NCI-H1417 treated with DMSO at 0.1 percent for 48 hours (cell line): ENCODE measurements around the gene TAMALIN.
"Not testable (repeated sequence)": the region's sequence is repeated elsewhere in the genome, so short reads cannot be mapped to it uniquely, and the experiment has no call there.

Experiments
- DNase-seq: peaks from one replicate; lab custom pipeline; 2025; lab: John Stamatoyannopoulos, UW

Gene TAMALIN

DNA sequence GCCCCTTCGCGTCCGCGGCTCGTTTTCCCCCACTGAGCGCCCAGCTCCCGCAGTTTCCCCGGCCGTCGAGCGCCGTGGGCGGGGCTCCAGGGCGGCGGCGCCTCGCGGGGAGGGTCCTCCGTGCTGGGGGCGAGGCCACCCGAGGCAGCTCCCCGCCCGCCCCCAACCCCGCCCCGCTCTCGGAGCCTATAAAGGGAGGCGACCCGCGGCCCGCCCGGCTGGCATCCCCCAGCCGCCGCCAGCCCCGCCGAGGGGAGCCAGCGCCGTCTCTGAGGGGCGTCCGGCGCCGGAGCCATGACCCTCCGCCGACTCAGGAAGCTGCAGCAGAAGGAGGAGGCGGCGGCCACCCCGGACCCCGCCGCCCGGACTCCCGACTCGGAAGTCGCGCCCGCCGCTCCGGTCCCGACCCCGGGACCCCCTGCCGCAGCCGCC, at the start of gene TAMALIN:
Gene TAMALIN (plus strand): TSS at position 221 of the 432 bp plus-strand sequence. CDS start 74 bp downstream, at position 295.
- no peak for DNase-seq

- DNase-seq, result no peak
Observed at GRCh38 chr12:51958542-51958941, 48.2 kb upstream of the TAMALIN start.

GRCh38 chr12:51959211-51959610, 47.5 kb upstream of the TAMALIN start:
- no peak for DNase-seq

- no peak for DNase-seq
Observed at GRCh38 chr12:51959921-51960320, 46.8 kb upstream of the TAMALIN start.

DNA sequence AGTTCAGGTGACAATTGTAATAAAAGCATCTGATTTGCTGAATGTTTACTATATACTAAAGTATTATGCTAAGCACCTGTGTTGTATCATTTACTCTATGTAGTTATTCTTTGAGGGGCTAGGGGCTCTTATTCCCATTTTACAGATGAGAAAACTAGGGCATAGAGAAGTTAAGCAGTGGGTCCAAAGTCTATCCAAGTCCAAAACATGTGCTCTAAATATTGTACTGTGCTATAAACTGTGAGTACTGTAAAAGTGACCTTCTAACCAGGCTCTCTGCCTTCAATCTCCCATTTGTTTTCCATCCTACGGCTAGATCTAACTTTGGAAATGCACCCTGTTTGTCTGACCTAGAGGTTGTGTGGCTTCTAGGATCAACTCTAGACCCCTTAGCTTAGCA, 46.3 kb upstream of the TAMALIN start:
- no peak for DNase-seq

DNA sequence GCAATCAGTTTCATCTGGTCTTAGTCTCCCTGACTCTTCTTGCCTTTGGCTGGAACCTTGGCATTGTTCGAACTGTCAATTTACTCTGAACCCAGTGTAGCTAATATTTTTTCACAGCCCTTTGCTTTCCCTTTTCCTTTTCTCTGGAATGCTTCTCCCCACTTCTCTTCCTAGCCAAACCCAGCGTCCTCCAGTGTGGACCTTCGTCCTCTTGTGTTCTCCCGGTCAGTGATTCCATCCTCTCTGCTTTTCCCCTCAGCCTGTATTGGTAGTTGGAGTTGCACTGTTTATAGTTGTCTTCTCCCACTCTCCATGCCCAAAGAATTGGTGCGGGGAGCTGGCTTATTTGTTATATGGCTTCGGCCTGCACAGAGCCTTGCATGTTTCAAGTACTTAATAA, 45.9 kb upstream of the TAMALIN start:
- no peak for DNase-seq

DNA sequence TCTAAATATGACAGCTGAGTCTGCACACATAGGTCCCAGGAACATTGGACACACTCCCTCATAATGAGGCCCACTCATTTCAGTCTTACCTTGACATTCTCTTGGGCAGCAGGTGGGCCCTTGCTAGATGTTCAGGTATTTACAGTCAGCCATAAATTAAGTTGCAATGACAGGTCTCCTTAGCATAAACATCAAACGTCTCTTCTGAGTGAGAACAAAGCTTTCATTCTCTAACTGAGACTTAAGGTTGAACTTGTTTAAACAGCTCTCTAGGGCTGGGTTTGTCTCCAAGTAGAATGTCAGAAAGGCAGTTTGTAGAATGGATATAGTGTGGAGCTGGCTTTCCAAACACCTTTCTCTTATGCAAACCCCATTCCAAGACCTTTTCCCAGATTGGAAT, 44.9 kb upstream of the TAMALIN start:
- DNase-seq, result no peak

DNA sequence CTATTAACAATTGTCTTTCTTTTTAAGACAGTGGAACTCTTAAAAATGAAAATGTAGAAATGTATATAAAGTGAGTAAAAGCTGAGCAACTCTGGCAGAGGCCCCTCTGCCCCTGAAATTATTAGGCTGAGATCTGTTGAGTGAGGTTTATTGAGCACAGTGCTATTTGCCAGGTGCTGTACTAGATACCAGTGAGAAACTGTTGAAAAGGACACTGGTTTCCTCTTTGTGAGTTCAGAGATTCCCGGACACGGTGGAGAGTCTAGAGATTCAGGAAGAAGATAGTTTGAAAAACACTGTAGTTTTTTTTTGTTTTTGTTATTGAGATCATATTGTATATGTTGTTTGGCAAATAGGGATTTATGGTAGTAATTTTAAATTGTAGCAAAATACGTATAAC, 44.0 kb upstream of the TAMALIN start:
- DNase-seq, result no peak

GRCh38 chr12:51963477-51963876, 43.3 kb upstream of the TAMALIN start:
- no peak for DNase-seq

DNA sequence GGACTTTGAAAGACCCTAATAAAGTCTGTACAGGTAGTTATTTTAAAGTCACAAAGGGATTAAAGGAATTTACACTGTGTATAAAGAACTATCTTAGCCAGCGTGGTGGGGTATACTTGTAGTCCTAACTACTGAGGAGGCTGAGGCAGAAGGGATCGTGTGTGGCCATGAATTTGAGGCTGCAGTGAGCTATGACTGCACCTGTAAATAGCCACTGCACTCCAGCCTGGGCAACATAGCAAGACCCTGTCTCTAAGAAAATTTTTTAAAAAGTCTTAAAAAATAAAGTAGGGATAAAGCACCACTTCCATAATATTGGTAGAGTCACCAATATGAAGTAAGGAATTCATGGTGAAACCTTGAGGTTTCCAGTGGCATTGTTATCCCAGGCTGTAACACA, 37.1 kb upstream of the TAMALIN start:
- no peak for DNase-seq

GRCh38 chr12:51970904-51971646, 35.7 kb upstream of the TAMALIN start:
- no peak for DNase-seq

DNA sequence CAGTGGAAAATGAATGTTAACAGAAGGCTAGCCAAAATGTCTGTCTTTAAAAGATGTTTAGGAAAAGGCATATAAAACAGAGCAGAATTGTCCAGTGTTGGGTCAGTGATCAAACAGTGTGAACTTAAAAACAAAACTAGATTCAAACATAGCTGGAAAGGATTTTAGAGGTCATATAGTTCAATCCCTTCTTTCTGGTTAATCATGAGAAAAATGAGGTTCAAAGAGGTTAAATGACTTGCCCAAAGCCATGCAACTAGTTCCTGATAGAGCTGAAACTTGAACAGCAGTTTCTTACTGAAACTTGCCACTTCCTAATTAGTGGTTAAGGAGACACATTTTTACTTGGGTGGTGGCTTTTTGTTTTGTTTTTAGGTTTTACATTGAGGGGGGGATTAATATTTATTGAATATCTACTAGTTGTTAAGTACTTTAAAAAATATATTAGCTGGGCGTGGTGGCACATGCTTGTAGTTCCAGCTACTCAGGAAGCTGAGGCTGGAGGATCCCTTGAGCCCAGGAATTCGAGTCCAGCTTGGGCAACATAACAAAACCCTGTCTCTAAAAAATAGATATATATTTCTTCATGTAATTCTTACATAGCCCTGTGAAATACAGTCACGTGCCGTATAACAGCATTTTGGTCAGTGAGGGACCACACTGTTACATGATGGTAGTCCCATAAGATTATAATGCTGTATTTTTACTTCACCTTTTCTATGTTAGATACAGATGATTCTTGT, 34.9 kb upstream of the TAMALIN start:
- DNase-seq, result no peak

- DNase-seq, result no peak
Observed at GRCh38 chr12:51972422-51972812, 34.3 kb upstream of the TAMALIN start.

- DNase-seq, result no peak
Observed at GRCh38 chr12:51972849-51973273, 33.9 kb upstream of the TAMALIN start.

- DNase-seq, result no peak
Observed at GRCh38 chr12:51973560-51973959, 33.2 kb upstream of the TAMALIN start.

- DNase-seq, result no peak
Observed at GRCh38 chr12:51974646-51975045, 32.1 kb upstream of the TAMALIN start.

DNA sequence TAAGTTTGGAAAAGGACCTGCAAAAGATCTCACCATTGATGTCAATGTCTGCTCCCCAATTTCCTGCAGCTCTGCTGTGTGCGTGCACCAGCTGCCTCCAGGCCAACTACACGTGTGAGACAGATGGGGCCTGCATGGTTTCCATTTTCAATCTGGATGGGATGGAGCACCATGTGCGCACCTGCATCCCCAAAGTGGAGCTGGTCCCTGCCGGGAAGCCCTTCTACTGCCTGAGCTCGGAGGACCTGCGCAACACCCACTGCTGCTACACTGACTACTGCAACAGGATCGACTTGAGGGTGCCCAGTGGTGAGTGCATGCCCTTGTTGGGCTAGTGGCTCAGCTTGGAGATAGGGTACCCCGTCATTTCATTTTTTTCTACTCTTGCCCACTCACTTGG, 31.6 kb upstream of the TAMALIN start:
- no peak for DNase-seq

- no peak for DNase-seq
Observed at GRCh38 chr12:51976376-51977160, 30.2 kb upstream of the TAMALIN start.

DNA sequence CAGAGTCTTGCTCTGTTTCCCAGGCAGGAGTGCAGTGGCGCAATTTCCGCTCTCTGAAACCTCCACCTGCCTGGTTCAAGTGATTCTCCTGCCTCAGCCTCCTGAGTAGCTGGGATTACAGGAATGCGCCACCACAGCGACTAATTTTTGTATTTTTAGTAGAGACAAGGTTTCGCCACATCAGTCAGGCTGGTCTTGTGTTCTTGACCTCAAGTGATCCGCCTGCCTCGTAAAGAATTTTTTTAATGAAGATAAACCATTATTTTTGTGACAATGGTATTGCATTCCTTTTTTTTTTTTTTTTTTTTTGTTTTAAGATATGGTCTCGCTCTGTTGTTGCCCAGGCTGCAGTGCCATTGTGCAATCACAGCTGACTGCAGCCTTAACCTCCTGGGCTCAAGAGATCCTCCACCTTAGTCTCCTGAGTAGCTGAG, 29.4 kb upstream of the TAMALIN start:
- no peak for DNase-seq

DNA sequence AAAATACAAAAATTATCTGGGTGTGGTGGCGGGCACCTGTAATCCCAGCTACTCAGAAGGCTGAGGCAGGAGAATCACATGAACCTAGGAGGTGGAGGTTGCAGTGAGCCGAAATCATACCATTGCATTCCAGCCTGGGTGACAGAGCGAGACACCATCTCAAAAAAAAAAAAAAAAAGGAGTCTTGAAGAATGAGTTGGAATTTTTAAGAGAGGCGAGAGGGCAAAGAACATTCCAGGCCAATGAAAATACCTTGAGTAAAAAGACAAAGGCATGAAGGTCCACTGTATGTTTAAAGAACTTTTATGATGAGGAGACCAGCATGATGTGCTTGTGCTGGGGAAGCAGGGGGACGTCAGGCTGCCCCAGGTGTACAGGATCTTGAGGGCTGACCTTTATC, 27.4 kb upstream of the TAMALIN start:
- DNase-seq, result not testable (repeated sequence)

DNA sequence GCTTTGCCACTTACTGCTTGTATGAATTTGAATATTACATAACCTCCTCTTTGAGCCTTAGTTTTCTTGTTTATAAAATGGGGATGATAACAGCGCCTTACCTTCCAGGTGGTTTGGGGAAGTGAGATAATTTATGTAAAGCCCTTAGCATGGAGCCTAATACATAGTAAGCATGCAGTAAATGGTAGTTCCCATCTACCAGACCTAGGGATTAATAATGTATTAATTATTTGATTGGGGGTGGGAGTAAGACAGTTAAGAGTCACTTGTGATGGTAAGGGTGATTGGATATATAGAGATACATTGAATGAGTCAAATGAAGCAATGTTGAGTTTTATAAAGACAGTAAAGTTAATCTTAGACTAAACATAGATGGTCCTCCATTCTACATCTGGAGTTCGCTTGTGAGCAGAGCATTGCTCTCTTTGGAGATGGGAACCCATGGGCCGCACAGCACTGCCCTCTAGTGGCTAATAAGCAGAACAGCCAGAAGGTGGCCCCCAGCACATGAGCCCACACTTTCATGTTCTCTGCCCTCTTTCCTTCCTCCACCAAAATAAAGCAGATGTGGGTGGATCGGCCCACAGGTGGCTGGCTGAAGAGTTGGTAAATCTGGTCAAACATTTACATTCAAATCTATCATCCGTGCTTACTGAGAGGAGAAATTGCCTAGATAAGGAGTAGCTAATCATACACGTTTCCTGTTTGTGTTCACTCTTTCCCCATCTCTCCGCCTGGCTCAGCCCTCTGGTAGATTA, 26.5 kb upstream of the TAMALIN start:
- DNase-seq, result peak; percentile 33

DNA sequence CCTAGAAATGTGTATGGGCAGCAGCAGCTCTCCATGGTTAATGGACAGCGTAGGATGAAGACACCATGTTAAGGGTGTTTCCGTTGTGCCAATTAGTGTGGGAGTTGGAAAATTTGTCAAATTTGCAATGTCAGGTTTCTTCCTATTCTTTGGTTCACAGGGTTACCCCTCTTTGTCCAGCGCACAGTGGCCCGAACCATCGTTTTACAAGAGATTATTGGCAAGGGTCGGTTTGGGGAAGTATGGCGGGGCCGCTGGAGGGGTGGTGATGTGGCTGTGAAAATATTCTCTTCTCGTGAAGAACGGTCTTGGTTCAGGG, 26.0 kb upstream of the TAMALIN start:
- DNase-seq, result no peak
